HEK293 (cell line): ENCODE measurements around the gene SLBP.
A peak's percentile ranks its signal among the peaks of the same experiment; 100 is the strongest.

ENCODE experiments used
- CTCF ChIA-PET: fragments of 350-600 bp; formaldehyde crosslinking; extraction: SDS; loops from one replicate; lab custom pipeline; 2021; ENCODE audit warnings: antibody characterized with exemption; lab: Yijun Ruan, JAX
- POLR2A ChIA-PET: fragments of 300-600 bp; formaldehyde crosslinking; extraction: SDS; loops from one replicate; lab custom pipeline; 2020; ENCODE audit warnings: antibody characterized with exemption, inconsistent platforms; lab: Yijun Ruan, JAX
- H3K27ac ChIP-seq: fragments of 200-500 bp; sonication (Bioruptor generic); 2 replicates; pipeline ENCODE4 v1.5.1; 2014; ENCODE audit warnings: low read depth, low read length, control low read depth, inconsistent platforms; ENCODE audit errors: extremely low read depth
- H3K36me3 ChIP-seq, 2 experiments: fragments of 200-500 bp in 1 of 2; sonication (Bioruptor generic) in 1 of 2; 1 replicate in 1 of 2; 2 replicates in 1 of 2; pipeline ENCODE4 v1.5.1; 2014 to 2017; ENCODE audit warnings: inconsistent platforms in 2 of 2, low read length in 2 of 2; ENCODE audit not compliant: control insufficient read depth in 2 of 2, insufficient read depth in 1 of 2
- H3K4me1 ChIP-seq: fragments of 200-500 bp; sonication (Bioruptor generic); 2 replicates; pipeline ENCODE4 v1.5.1; 2014; ENCODE audit warnings: mild to moderate bottlenecking, low read length, inconsistent platforms; ENCODE audit not compliant: control insufficient read depth, insufficient read depth
- H3K4me3 ChIP-seq: 2 replicates; pipeline ENCODE4 v1.5.1; 2011; ENCODE audit warnings: low read depth, mild to moderate bottlenecking, control low read depth, low read length, moderate library complexity
- H3K9me3 ChIP-seq: fragments of 200-500 bp; sonication (Bioruptor generic); 2 replicates; pipeline ENCODE4 v1.5.1; 2014; ENCODE audit warnings: low read depth, low read length, inconsistent platforms; ENCODE audit not compliant: control insufficient read depth, insufficient read depth
- KLF8 ChIP-seq: fragments of 450-650 bp; formaldehyde crosslinking; IDR thresholded peaks from 2 replicates; pipeline ENCODE4 v1.5.1; 2016; ENCODE audit warnings: missing biosample characterization, missing genetic modification characterization
- KLF9 ChIP-seq: fragments of 450-650 bp; formaldehyde crosslinking; IDR thresholded peaks from 2 replicates; pipeline ENCODE4 v1.5.1; 2016; ENCODE audit warnings: missing biosample characterization, missing genetic modification characterization, low read depth
- SETDB1 ChIP-seq: IDR thresholded peaks from one replicate; pipeline ENCODE4 v1.6.1; 2017; ENCODE audit warnings: mild to moderate bottlenecking, low read length, moderate library complexity, mixed read lengths; ENCODE audit not compliant: insufficient read length
- ZBTB17 ChIP-seq: fragments of 450-650 bp; formaldehyde crosslinking; IDR thresholded peaks from 2 replicates; pipeline ENCODE4 v1.5.1; 2016; ENCODE audit warnings: missing biosample characterization, missing genetic modification characterization
- ZNF2 ChIP-seq: fragments of 450-650 bp; formaldehyde crosslinking; IDR thresholded peaks from 2 replicates; pipeline ENCODE4 v1.5.1; 2016; ENCODE audit warnings: missing biosample characterization, missing genetic modification characterization
- ZNF37A ChIP-seq: fragments of 450-650 bp; IDR thresholded peaks from 2 replicates; pipeline ENCODE4 v1.5.1; 2018; ENCODE audit warnings: missing biosample characterization, missing genetic modification characterization
- ZNF473 ChIP-seq: fragments of 450-650 bp; formaldehyde crosslinking; IDR thresholded peaks from 2 replicates; pipeline ENCODE4 v1.5.1; 2017; ENCODE audit warnings: missing biosample characterization, missing genetic modification characterization
- ZNF48 ChIP-seq: fragments of 450-650 bp; formaldehyde crosslinking; IDR thresholded peaks from 2 replicates; pipeline ENCODE4 v1.5.1; 2016; ENCODE audit warnings: missing biosample characterization, missing genetic modification characterization
- ZNF560 ChIP-seq: fragments of 450-650 bp; formaldehyde crosslinking; IDR thresholded peaks from 2 replicates; pipeline ENCODE4 v1.5.1; 2017; ENCODE audit warnings: missing biosample characterization, missing genetic modification characterization, borderline replicate concordance
- ZNF654 ChIP-seq: fragments of 450-650 bp; formaldehyde crosslinking; IDR thresholded peaks from 2 replicates; pipeline ENCODE4 v1.5.1; 2016; ENCODE audit warnings: low read depth, missing biosample characterization, missing genetic modification characterization
- ZNF776 ChIP-seq: fragments of 450-650 bp; formaldehyde crosslinking; IDR thresholded peaks from 2 replicates; pipeline ENCODE4 v1.5.0; 2017; ENCODE audit warnings: missing biosample characterization, missing genetic modification characterization, borderline replicate concordance
- TF ChIP-seq, protein P1 (sequence below): fragments of 450-650 bp; formaldehyde crosslinking; IDR thresholded peaks from 2 replicates; pipeline ENCODE4 v1.5.1; 2016; ENCODE audit warnings: missing biosample characterization, missing genetic modification characterization
- TF ChIP-seq, protein P2 (sequence below): fragments of 450-650 bp; formaldehyde crosslinking; IDR thresholded peaks from 2 replicates; pipeline ENCODE4 v1.5.1; 2016; ENCODE audit warnings: missing biosample characterization, missing genetic modification characterization
- TF ChIP-seq, protein P3 (sequence below): fragments of 450-650 bp; formaldehyde crosslinking; IDR thresholded peaks from 2 replicates; pipeline ENCODE4 v1.5.1; 2017; ENCODE audit warnings: missing biosample characterization, missing genetic modification characterization
- TF ChIP-seq, protein P4 (sequence below): fragments of 450-650 bp; formaldehyde crosslinking; IDR thresholded peaks from 2 replicates; pipeline ENCODE4 v1.5.1; 2016; ENCODE audit warnings: missing biosample characterization, missing genetic modification characterization
- TF ChIP-seq, protein P5 (sequence below): fragments of 450-650 bp; formaldehyde crosslinking; conservative IDR thresholded peaks from 2 replicates; pipeline ENCODE4 v1.5.1; 2016; ENCODE audit warnings: low read depth, missing biosample characterization, missing genetic modification characterization
- TF ChIP-seq, protein P6 (sequence below): fragments of 450-650 bp; formaldehyde crosslinking; IDR thresholded peaks from 2 replicates; pipeline ENCODE4; 2016; ENCODE audit warnings: missing biosample characterization, missing genetic modification characterization
- TF ChIP-seq, protein P7 (sequence below): fragments of 450-650 bp; formaldehyde crosslinking; IDR thresholded peaks from 2 replicates; pipeline ENCODE4 v1.5.1; 2017; ENCODE audit warnings: missing biosample characterization, missing genetic modification characterization

Gene SLBP

DNA sequence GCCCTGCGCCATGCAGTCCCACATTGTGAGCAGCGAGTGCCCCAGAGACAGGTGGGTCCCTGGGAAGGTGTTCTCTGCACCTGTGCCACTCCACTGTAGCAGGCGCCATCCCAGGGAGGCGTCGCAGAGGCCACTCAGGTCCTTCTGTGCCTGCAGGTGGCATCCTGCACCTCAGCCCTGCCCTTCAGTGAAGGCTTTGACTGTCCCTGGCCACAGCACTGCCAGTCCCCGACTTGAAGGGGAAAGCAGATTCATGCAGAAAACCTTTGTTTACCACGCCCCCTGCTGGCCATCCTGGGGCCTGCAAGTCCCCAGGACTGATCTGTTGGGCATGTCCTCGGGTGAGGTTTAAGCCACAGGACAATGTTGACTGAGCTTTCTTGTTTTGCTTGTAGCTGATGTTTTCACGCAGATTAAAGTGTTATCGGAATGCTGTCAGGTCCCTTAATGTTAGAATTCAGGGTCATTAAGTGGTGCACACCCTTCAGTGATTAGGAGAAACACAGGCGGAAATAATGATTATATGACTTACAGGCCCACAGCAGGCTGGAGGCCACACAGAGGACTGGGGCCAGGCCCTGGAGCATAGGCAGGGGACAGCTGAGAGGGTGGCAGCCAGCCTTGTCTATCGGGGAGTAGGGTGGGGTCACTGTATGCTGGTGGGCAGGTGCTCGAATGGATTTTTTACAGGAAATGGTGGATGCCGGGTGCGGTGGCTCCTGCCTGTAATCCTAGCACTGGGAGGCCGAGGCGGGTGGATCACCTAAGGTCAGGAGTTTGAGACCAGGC lies 14.2 kb upstream of the SLBP start:
- Histone ChIP-seq H3K4me3 (no peak overlapping the region), H3K9me3 (no peaks in the 10 kb centered on the region), H3K4me1 (no peaks in the 10 kb centered on the region), H3K27ac (no peak overlapping the region), H3K36me3 (peaks cover 15 to 86% of the 10 kb centered on the region in 2 experiments; a peak in 2 of 3 replicates)
- TF ChIP-seq SETDB1 (no peak), ZNF2 (tag by site-specific recombination) (0 out of 2 replicates have a peak, but pooled peaks have one; percentile 35), KLF9 (no peak), ZNF654 (peak; percentile 60), ZNF48 (tag by site-specific recombination) (no peak), ZNF473 (no peak), ZNF37A (no peak), ZBTB17 (peak; percentile 87)
- TF ChIP-seq, protein P1, sequence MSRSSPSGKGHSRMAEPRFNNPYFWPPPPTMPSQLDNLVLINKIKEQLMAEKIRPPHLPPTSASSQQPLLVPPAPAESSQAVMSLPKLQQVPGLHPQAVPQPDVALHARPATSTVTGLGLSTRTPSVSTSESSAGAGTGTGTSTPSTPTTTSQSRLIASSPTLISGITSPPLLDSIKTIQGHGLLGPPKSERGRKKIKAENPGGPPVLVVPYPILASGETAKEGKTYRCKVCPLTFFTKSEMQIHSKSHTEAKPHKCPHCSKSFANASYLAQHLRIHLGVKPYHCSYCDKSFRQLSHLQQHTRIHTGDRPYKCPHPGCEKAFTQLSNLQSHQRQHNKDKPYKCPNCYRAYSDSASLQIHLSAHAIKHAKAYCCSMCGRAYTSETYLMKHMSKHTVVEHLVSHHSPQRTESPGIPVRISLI = no peak
- TF ChIP-seq, protein P2, sequence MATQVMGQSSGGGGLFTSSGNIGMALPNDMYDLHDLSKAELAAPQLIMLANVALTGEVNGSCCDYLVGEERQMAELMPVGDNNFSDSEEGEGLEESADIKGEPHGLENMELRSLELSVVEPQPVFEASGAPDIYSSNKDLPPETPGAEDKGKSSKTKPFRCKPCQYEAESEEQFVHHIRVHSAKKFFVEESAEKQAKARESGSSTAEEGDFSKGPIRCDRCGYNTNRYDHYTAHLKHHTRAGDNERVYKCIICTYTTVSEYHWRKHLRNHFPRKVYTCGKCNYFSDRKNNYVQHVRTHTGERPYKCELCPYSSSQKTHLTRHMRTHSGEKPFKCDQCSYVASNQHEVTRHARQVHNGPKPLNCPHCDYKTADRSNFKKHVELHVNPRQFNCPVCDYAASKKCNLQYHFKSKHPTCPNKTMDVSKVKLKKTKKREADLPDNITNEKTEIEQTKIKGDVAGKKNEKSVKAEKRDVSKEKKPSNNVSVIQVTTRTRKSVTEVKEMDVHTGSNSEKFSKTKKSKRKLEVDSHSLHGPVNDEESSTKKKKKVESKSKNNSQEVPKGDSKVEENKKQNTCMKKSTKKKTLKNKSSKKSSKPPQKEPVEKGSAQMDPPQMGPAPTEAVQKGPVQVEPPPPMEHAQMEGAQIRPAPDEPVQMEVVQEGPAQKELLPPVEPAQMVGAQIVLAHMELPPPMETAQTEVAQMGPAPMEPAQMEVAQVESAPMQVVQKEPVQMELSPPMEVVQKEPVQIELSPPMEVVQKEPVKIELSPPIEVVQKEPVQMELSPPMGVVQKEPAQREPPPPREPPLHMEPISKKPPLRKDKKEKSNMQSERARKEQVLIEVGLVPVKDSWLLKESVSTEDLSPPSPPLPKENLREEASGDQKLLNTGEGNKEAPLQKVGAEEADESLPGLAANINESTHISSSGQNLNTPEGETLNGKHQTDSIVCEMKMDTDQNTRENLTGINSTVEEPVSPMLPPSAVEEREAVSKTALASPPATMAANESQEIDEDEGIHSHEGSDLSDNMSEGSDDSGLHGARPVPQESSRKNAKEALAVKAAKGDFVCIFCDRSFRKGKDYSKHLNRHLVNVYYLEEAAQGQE (tag by site-specific recombination) = 0 out of 2 replicates have a peak, but pooled peaks have one; percentile 16
- TF ChIP-seq, protein P3, sequence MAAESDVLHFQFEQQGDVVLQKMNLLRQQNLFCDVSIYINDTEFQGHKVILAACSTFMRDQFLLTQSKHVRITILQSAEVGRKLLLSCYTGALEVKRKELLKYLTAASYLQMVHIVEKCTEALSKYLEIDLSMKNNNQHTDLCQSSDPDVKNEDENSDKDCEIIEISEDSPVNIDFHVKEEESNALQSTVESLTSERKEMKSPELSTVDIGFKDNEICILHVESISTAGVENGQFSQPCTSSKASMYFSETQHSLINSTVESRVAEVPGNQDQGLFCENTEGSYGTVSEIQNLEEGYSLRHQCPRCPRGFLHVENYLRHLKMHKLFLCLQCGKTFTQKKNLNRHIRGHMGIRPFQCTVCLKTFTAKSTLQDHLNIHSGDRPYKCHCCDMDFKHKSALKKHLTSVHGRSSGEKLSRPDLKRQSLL (tag by site-specific recombination) = no peak
- TF ChIP-seq, protein P4, sequence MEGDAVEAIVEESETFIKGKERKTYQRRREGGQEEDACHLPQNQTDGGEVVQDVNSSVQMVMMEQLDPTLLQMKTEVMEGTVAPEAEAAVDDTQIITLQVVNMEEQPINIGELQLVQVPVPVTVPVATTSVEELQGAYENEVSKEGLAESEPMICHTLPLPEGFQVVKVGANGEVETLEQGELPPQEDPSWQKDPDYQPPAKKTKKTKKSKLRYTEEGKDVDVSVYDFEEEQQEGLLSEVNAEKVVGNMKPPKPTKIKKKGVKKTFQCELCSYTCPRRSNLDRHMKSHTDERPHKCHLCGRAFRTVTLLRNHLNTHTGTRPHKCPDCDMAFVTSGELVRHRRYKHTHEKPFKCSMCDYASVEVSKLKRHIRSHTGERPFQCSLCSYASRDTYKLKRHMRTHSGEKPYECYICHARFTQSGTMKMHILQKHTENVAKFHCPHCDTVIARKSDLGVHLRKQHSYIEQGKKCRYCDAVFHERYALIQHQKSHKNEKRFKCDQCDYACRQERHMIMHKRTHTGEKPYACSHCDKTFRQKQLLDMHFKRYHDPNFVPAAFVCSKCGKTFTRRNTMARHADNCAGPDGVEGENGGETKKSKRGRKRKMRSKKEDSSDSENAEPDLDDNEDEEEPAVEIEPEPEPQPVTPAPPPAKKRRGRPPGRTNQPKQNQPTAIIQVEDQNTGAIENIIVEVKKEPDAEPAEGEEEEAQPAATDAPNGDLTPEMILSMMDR (tag by site-specific recombination) = peak; percentile 79
- CTCF ChIA-PET = interaction anchor here (0.7 to 7.6 kb wide), 6 partner anchors 19 to 175 kb away, joined by 3 to 61 read pairs (median 4); no protein-coding TSS in a partner anchor
- POLR2A ChIA-PET = interaction anchor here (0.5 kb wide), 1 partner anchor 17 kb away, joined by 6 read pairs; no protein-coding TSS in a partner anchor

DNA sequence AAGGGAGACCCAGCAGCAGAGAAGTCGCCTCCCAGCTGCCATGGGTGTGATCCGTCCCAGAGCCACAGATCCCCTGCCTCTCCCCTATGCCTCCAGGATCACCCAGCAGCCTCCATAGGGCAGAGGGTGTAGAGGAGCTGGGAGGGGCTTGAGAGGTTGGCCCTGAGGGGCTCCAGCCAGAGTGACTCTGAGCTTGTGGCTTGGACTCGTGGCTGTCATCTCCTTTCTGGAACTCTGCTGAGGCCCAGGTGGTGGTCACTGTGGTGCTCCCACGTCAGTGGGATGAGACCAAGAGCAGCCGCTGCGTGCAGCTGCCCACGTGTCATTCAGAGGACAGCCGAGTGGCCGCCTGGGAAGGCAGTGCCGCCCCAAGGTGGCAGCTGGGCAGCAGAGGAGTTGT lies 13.4 kb upstream of the SLBP start:
- H3K4me1 ChIP-seq = no peaks in the 10 kb centered on the region
- no peak overlapping the region for H3K4me3 ChIP-seq
- TF ChIP-seq, protein P5, sequence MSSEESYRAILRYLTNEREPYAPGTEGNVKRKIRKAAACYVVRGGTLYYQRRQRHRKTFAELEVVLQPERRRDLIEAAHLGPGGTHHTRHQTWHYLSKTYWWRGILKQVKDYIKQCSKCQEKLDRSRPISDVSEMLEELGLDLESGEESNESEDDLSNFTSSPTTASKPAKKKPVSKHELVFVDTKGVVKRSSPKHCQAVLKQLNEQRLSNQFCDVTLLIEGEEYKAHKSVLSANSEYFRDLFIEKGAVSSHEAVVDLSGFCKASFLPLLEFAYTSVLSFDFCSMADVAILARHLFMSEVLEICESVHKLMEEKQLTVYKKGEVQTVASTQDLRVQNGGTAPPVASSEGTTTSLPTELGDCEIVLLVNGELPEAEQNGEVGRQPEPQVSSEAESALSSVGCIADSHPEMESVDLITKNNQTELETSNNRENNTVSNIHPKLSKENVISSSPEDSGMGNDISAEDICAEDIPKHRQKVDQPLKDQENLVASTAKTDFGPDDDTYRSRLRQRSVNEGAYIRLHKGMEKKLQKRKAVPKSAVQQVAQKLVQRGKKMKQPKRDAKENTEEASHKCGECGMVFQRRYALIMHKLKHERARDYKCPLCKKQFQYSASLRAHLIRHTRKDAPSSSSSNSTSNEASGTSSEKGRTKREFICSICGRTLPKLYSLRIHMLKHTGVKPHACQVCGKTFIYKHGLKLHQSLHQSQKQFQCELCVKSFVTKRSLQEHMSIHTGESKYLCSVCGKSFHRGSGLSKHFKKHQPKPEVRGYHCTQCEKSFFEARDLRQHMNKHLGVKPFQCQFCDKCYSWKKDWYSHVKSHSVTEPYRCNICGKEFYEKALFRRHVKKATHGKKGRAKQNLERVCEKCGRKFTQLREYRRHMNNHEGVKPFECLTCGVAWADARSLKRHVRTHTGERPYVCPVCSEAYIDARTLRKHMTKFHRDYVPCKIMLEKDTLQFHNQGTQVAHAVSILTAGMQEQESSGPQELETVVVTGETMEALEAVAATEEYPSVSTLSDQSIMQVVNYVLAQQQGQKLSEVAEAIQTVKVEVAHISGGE (tag by site-specific recombination) = no peak
- TF ChIP-seq KLF8 (no peak), ZNF654 (no peak), ZNF776 (tag by site-specific recombination) (no peak), ZNF560 (no peak)
- TF ChIP-seq, protein P6, sequence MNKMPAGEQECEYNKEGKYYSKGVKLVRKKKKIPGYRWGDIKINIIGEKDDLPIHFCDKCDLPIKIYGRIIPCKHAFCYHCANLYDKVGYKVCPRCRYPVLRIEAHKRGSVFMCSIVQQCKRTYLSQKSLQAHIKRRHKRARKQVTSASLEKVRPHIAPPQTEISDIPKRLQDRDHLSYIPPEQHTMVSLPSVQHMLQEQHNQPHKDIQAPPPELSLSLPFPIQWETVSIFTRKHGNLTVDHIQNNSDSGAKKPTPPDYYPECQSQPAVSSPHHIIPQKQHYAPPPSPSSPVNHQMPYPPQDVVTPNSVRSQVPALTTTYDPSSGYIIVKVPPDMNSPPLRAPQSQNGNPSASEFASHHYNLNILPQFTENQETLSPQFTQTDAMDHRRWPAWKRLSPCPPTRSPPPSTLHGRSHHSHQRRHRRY (tag by site-specific recombination) = no peak
- TF ChIP-seq, protein P7, sequence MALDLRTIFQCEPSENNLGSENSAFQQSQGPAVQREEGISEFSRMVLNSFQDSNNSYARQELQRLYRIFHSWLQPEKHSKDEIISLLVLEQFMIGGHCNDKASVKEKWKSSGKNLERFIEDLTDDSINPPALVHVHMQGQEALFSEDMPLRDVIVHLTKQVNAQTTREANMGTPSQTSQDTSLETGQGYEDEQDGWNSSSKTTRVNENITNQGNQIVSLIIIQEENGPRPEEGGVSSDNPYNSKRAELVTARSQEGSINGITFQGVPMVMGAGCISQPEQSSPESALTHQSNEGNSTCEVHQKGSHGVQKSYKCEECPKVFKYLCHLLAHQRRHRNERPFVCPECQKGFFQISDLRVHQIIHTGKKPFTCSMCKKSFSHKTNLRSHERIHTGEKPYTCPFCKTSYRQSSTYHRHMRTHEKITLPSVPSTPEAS (tag by site-specific recombination) = no peak
- CTCF ChIA-PET = interaction anchor here (0.6 to 7.6 kb wide), 5 partner anchors 12 to 38 kb away, joined by 3 to 61 read pairs (median 3); no protein-coding TSS in a partner anchor
- H3K27ac ChIP-seq = no peak overlapping the region
- POLR2A ChIA-PET = interaction anchor here (0.7 kb wide), 1 partner anchor 536 kb away, joined by 3 read pairs; the partner anchor contains the start of gene MXD4
- H3K9me3 ChIP-seq = no peaks in the 10 kb centered on the region
- peaks cover 15 to 78% of the 10 kb centered on the region in 2 experiments; a peak in 2 of 3 replicates for H3K36me3 ChIP-seq
